C4-2B (cell line): Measurements from ENCODE around the gene TMEM161A.

Source experiments
- CTCF ChIP-seq: fragments of 450-650 bp; conservative IDR thresholded peaks from 2 replicates; pipeline ENCODE4 v1.5.1; 2017; ENCODE audit warnings: mild to moderate bottlenecking
- ZFX ChIP-seq: fragments of 450-650 bp; IDR thresholded peaks from 2 replicates; pipeline ENCODE4 v1.6.1; 2017

GRCh38 chr19:19087676-19088075, 50.6 kb downstream of the TMEM161A start:
- TF ChIP-seq CTCF (no peak), ZFX (no peak)
